ENCODE results near the gene ARL8B. TPM values are rescaled to one million over a fixed set of nuclear protein-coding genes. Genes with fewer than 3 reads are reported as not detected.
"Not testable (repeated sequence)": the region's sequence is repeated elsewhere in the genome, so short reads cannot be mapped to it uniquely, and the experiment has no call there.

ARL8B gene
- total RNA-seq, 2 experiments from 2014 or later: 61.4 to 65.0 TPM

- ChIA-PET POLR2A (no interaction called here), CTCF (no interaction called here)
Observed at GRCh38 chr3:5172018-5172417, 49.9 kb downstream of the ARL8B start.

GRCh38 chr3:5179036-5179435 is 56.9 kb downstream of the ARL8B start:
- CTCF ChIA-PET, POLR2A ChIA-PET: not testable (repeated sequence)

GRCh38 chr3:5181469-5182141 is 59.5 kb downstream of the ARL8B start:
- ChIA-PET CTCF (interaction anchor here (1.5 kb wide), 1 partner anchor 20 kb away, joined by 3 read pairs; no protein-coding TSS in a partner anchor), POLR2A (no interaction called here)

GRCh38 chr3:5183714-5184113 is 61.6 kb downstream of the ARL8B start:
- POLR2A ChIA-PET: not testable (repeated sequence)
- CTCF ChIA-PET: interaction anchor here (1.0 to 1.1 kb wide), 2 partner anchors 51 to 60 kb away, joined by 3 read pairs; no protein-coding TSS in a partner anchor

- POLR2A ChIA-PET: no interaction called here
- CTCF ChIA-PET: interaction anchor here (1.0 to 5.4 kb wide), 3 partner anchors 51 to 61 kb away, joined by 3 to 21 read pairs (median 3); partner anchors contain the start of gene ARL8B
Observed at GRCh38 chr3:5184499-5184898, 62.4 kb downstream of the ARL8B start.

GRCh38 chr3:5185093-5185673 is 63.1 kb downstream of the ARL8B start:
- POLR2A ChIA-PET: no interaction called here
- CTCF ChIA-PET: interaction anchor here (5.4 kb wide), 1 partner anchor 62 kb away, joined by 21 read pairs; the partner anchor contains the start of gene ARL8B

- ChIA-PET POLR2A (interaction anchor here (0.5 to 3.6 kb wide), 2 partner anchors 11 to 47 kb away, joined by 3 to 47 read pairs; no protein-coding TSS in a partner anchor), CTCF (interaction anchor here (0.5 to 5.4 kb wide), 2 partner anchors 61 to 63 kb away, joined by 5 to 21 read pairs; partner anchors contain the start of gene ARL8B)
Observed at GRCh38 chr3:5186089-5186857, 64.2 kb downstream of the ARL8B start.

- ChIA-PET CTCF (interaction anchor here (0.5 to 5.4 kb wide), 3 partner anchors 14 to 64 kb away, joined by 3 to 21 read pairs (median 5); partner anchors contain the start of gene ARL8B), POLR2A (interaction anchor here (0.6 to 3.6 kb wide), 2 partner anchors 11 to 56 kb away, joined by 4 to 47 read pairs; no protein-coding TSS in a partner anchor)
Observed at GRCh38 chr3:5186858-5187155, 64.7 kb downstream of the ARL8B start.

GRCh38 chr3:5187156-5187919 is 65.2 kb downstream of the ARL8B start, which contains the start of gene EDEM1:
TSS of gene EDEM1 (plus strand) at chr3:5187707. CDS start at chr3:5187806, 99 bp downstream.
- POLR2A ChIA-PET: interaction anchor here (0.6 to 3.6 kb wide), 3 partner anchors 10 to 64 kb away, joined by 4 to 47 read pairs (median 28); no protein-coding TSS in a partner anchor
- CTCF ChIA-PET: interaction anchor here (0.9 to 5.4 kb wide), 6 partner anchors 9 to 694 kb away, joined by 3 to 21 read pairs (median 5); partner anchors contain the start of genes ARL8B and ITPR1

GRCh38 chr3:5187920-5188418 is 65.9 kb downstream of the ARL8B start:
- ChIA-PET POLR2A (interaction anchor here (0.5 to 3.6 kb wide), 5 partner anchors 10 to 209 kb away, joined by 3 to 47 read pairs (median 8); partner anchors contain the start of gene BHLHE40), CTCF (interaction anchor here (0.9 to 5.4 kb wide), 8 partner anchors 9 to 695 kb away, joined by 3 to 21 read pairs (median 4); partner anchors contain the start of genes ARL8B and ITPR1)

- POLR2A ChIA-PET: interaction anchor here (0.5 to 3.6 kb wide), 6 partner anchors 9 to 210 kb away, joined by 3 to 47 read pairs (median 8); partner anchors contain the start of gene BHLHE40
- CTCF ChIA-PET: interaction anchor here (1.2 to 5.4 kb wide), 7 partner anchors 8 to 696 kb away, joined by 3 to 21 read pairs (median 4); partner anchors contain the start of genes ARL8B and ITPR1
Observed at GRCh38 chr3:5188419-5189221, 66.5 kb downstream of the ARL8B start.

- ChIA-PET POLR2A (interaction anchor here (1.6 to 3.6 kb wide), 3 partner anchors 7 to 67 kb away, joined by 9 to 47 read pairs (median 28); no protein-coding TSS in a partner anchor), CTCF (interaction anchor here (5.4 kb wide), 1 partner anchor 67 kb away, joined by 21 read pairs; the partner anchor contains the start of gene ARL8B)
Observed at GRCh38 chr3:5190147-5190791, 68.2 kb downstream of the ARL8B start.

- CTCF ChIA-PET: no interaction called here
- POLR2A ChIA-PET: interaction anchor here (0.6 to 1.5 kb wide), 3 partner anchors 68 to 1990 kb away, joined by 3 to 4 read pairs (median 3); no protein-coding TSS in a partner anchor
Observed at GRCh38 chr3:5191555-5192304, 69.6 kb downstream of the ARL8B start.

- POLR2A ChIA-PET: interaction anchor here (0.6 to 1.9 kb wide), 4 partner anchors 69 to 214 kb away, joined by 3 to 8 read pairs (median 3); no protein-coding TSS in a partner anchor
- CTCF ChIA-PET: interaction anchor here (1.0 to 1.6 kb wide), 3 partner anchors 9 to 69 kb away, joined by 3 to 5 read pairs (median 3); no protein-coding TSS in a partner anchor
Observed at GRCh38 chr3:5192571-5193365, 70.7 kb downstream of the ARL8B start.

- POLR2A ChIA-PET: interaction anchor here (0.5 to 1.9 kb wide), 4 partner anchors 11 to 651 kb away, joined by 3 to 8 read pairs (median 4); no protein-coding TSS in a partner anchor
- CTCF ChIA-PET: interaction anchor here (0.8 to 1.6 kb wide), 4 partner anchors 13 to 137 kb away, joined by 3 read pairs; partner anchors contain the start of gene ARL8B
Observed at GRCh38 chr3:5194341-5194740, 72.2 kb downstream of the ARL8B start.

Data from activated CD8-positive, alpha-beta memory T cell treated with anti-CD3 and anti-CD28 coated beads for 36 hours (primary cell).